ENCODE results near the gene ATPAF1.

GRCh38 chr1:46708121-46708520, 40.0 kb upstream of the ATPAF1 start:
- no peak for TF ChIP-seq CTCF (IDR thresholded peaks at IDR 0.05; ENCODE audit: insufficient read depth, low read depth, low read length)
- no peak for TF ChIP-seq EZH2 (IDR thresholded peaks at IDR 0.05; ENCODE audit: insufficient read depth, low read length)
